HG03432 (cell line): Measurements from ENCODE around the gene CAT.

Experiments used
- ATAC-seq: cut with Tn5 transposase; IDR thresholded peaks from one replicate; pipeline ENCODE4 v1.9.1; 2021; ENCODE audit warnings: mild to moderate bottlenecking, moderate library complexity; ENCODE audit not compliant: unreplicated experiment

CAT gene

DNA sequence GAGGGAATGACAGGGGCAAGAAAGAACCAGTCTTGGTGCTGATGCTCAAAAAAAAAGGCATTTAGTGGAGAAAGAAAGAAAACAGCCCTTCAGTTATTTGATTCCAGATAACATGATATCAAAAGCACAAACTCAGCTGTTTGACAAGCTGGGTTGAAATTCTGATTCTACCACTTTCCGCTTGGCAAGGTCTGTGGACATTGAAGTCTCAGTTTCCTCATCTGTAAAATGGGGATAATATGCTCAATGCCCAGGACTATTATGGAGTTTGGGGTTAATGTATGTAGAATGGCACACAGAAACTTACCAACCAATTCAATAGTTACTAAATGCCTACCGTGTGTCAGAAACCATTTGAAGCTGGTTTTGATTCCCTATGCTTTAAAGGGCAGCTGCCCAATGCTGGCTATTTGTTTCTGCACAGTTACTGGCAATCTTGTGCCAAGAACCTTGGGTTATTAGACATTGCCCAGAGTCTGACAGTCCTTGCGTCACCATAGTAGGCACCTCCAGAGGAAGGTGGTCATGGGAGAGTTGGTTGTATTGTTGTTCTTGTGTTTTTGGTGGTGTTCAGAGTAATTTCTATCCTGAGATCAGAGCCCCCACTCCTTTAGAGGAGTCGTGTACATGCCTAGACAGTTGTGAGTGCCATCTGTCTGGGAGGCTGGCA, 55.3 kb downstream of the CAT start:
- no peak for ATAC-seq

- ATAC-seq = no peak
These were observed 56.5 kb downstream of the CAT start for GRCh38 chr11:34495239-34495723.

- no peak for ATAC-seq
These were observed 57.1 kb downstream of the CAT start for GRCh38 chr11:34495724-34496377.

- no peak for ATAC-seq
These were observed 61.2 kb downstream of the CAT start for GRCh38 chr11:34499719-34500500.

DNA sequence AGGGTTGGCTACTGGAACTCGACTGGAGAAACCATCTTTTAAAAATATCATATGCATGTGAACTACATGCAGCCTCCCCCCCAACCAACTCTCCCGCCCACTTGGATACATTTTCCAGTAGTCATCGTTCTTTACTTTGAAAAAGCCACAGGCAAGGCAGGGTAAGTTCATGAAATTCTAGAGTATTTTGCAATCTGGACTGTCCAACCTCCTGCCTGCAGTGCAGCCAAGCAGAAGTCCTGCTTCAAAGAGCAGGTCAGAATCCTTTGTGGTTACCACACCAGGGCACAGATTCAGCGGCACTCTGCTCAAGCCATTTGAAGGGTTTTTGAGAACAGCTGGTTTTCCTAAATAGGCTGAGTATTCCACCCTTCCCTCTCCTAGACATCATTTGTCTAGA, 62.8 kb downstream of the CAT start:
- no peak for ATAC-seq

- no peak for ATAC-seq
These were observed 63.2 kb downstream of the CAT start for GRCh38 chr11:34501949-34502348.

DNA sequence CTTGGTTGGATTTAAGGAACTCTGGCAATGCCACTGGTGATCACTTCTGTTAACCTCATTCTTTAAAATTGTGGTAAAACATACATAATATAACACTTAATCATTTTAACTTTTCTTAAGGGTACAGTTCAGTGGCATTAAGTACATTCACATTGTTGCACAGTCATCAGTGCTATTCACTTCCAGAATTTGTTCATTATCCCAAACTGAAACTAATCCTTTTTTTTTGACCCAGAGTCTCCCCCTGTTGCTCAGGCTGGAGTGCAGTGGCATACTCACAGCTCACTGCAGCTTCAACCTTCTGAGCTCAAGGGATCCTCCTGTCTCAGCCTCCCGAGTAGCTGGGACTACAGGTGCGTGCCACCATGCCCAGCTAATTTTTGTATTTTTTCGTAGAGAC, 64.2 kb downstream of the CAT start:
- no peak for ATAC-seq

DNA sequence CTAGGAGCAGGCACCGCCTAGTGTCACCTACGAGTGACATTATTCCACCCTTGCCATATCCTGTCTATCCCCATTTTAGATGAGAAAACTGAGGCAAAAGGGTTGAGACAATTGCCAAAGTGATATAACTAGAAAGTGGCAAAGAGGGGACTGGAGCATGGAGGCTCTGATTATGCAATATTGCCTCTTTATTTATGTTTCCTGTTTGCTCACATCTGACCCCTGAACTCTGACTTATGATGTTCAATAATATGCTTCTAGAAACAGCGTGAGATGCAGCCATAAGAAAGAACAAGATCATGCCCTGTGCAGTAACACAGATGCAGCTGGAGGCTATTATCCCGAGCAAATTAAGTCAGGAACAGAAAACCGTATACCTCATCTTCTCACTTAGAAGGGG, 67.1 kb downstream of the CAT start:
- no peak for ATAC-seq

DNA sequence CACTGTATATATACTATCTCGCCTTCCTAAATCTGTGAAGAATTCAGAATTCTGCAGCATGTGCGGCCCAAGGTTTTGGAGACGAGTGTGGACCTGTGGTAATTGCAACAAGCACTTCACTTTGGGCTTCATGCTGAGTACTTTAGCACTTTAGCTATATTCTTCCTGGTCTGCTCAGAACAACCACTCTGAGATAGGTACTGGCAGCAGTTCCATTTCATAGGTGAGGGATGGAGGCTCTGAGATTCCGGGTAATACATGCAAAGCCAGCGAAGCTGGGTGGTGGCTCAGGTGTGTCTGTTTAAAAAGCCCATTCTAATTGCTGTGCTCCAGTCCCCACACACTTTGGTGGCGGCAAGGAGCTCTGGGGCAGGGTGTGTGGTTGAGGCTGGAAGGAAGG, 68.4 kb downstream of the CAT start:
- no peak for ATAC-seq

- no peak for ATAC-seq
These were observed 68.9 kb downstream of the CAT start for GRCh38 chr11:34507610-34508009.

- no peak for ATAC-seq
These were observed 69.8 kb downstream of the CAT start for GRCh38 chr11:34508524-34508923.

DNA sequence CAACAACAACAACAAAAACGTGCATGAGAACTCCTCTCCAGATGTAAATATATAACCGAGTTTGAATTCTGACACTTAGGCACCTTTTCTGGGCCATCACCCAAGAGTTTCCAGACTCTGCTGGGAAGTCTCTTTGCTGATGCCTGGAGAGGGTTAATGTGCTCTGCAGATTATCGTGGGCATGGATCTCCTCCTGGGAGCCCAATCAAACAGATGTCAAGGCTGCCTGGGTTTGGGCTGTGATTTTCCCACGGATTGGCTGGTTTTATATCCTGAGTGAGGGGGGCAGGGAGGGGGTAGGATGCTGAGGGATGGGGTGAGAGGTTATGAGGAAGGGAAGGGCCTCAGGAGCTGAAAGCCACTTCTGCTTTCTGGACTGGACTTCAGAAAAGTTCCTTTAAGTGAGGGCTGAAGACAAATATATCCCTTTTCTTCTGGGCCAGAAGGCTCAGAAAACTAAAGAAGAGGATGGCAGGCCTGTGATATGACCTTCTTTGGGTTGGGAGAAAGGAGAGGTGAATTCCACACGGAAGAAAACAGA, 70.7 kb downstream of the CAT start:
- no peak for ATAC-seq

GRCh38 chr11:34510218-34510617, 71.5 kb downstream of the CAT start:
- no peak for ATAC-seq

DNA sequence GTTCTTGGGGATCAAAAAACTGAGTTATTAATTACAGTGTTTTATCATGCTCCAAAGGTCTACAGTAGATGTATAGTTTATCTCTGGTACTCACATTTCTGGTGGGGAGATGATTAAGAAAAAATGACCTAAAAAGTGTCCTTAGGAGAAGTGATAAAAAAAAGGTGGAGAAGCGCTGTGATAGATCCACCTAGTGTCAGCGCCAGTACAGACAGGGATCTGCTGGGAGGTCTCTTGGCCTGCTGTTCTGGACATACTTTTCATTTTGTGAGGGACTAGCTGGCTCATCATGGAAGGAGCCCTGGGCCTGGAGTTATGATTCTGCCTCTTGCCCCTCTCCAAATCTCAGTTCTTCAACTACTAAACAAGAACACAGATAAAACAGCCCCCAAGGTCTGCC, 71.9 kb downstream of the CAT start:
- ATAC-seq = no peak

DNA sequence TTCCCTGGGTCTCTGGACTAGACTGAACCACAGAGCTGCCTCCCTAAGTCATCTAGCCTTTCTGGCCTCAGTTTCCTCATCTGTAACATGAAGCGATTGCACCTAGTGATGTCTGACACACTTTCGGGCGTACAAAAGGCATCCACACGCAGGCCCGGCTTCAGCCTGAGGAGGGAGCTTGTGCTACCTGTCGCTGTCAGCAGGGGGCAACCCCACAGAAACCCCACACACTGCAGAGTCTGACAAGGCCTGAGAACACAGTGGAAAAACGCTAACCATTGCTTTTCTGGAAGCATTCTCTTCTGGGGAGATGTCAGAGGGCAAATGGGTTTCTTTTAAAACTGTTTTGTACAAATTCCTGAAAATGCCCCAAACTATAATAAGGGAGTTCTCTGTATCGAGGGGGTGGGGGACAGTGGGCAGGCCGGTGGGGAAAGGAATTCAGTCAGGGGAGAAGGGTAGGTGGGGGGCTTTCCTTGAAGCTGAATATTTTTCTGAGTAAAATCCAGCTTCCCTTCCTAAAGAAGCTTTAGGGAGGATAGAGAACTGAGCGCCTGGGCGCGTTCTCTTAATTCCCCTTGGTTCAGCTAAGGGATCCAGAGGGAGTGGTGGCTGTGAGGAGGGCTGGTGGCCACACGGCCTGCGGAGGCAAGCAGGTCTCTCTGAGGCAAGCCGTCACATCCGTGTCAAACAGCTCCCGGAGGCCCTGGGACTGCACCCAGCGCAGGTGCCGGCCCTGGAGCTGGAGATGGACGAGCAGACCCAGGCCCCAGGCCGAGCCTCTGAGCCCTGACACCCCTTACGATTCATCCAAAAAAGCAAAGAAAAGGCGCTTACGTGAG, 74.3 kb downstream of the CAT start:
- peak; percentile 89 for ATAC-seq

GRCh38 chr11:34513682-34514449, 75.1 kb downstream of the CAT start, which contains the start of gene ELF5:
Gene ELF5 (minus strand): TSS chr11:34513794. CDS start chr11:34505749, 8,045 bp downstream.
- no peak for ATAC-seq

DNA sequence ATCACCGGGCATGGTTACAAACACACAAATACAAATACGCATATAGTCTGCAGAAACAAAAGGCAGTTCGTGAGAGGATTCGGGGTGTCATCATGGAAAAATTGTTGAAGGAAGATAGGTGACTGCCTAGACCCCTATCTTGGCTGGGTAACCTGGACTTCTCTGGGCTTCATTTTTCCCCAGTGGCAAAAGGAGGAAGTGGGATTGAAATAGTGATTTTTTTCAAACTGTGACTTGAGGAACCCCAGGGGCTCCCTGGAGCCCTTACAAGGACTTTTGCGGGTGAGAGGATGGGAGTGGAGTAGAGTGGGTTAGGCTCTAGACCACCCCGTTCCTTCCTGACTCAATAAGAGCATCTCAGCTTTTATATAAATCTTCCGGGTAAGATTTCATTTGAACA, 75.9 kb downstream of the CAT start:
- no peak for ATAC-seq

DNA sequence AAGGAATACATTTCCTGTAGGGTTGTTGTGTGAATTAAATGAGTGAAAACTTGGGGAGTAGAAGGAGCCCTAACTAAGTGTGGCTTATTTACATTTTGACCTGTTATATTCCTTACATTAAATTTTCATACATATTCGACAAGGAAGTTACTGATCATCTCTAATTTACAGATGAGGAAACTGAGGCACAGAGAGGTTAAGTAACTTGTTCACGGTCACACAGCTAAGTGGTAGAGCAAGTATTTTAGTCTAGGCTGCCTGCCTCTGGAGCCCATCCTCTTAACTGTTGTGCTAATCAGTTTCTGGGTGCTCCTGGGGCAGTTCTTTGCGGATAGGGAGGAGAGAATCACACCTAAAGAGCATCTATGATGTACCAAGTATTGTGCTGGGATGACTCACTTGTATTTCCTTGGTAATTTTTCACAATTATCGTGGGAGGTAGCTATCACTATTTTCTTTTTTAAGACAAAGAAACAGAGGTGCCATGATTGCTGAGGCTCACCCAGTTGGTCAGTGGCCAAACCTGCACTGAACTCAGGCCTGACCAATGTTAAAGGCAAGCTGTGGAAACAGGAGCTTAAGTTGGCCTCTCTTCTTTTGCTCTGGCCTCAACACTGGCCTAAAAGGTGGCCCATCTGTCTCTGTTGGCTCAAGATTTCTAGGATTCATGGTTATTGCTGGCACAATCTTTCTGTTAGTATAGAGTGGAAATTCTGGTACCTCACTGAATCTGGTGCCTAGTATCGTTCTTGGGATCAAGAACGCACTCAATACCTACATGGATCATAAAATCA, 77.7 kb downstream of the CAT start:
- no peak for ATAC-seq

DNA sequence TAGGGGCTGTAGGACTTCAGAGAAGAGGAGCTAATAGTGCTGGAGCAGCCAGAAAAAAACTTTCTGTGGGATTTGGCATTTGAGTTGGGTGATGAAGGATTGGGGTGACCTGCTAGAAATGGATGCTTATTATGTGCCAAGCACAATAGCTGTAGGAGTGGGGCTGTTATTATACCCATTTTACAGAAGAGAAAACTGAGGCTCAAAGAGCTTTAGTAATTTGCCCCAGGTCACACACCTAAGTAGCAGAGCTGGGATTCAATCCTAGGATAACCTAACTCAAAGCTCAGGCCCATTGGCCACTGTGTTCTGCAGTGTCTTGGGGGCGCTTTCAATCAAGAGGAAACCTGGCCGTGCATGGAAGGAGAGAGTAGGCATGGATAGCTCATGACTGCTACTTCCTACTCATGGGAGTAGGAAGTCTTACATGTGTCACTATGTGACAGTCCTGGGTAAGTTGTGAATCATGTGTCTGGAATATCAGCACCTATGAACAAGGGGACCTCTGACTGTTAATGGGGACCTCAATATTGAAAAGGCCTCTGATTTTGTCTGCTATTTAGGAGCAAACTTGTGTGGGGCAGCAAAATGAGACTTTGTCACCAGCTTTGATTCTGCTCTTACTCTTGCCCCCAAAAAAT, 81.0 kb downstream of the CAT start:
- no peak for ATAC-seq
